Esophagus squamous epithelium (tissue), 4 donors: ENCODE data around the gene LAMTOR2.

Experiments
- POLR2A ChIP-seq, 4 donors: fragments of 450-650 bp; IDR thresholded peaks; one replicate each; pipeline ENCODE4 v1.6.1; 2017; ENCODE audit warnings: antibody characterized with exemption in 4 of 4, mild to moderate bottlenecking in 4 of 4, moderate library complexity in 3 of 4
- TF ChIP-seq, protein P1 (sequence below), 6 experiments: fragments of 450-650 bp in 4 of 6; fragments of 200-600 bp in 2 of 6; sonication (generic) in 2 of 6; IDR thresholded peaks; one replicate each; pipeline ENCODE4 v1.5.1; 2016 to 2019; ENCODE audit warnings: antibody characterized with exemption in 6 of 6, mild to moderate bottlenecking in 4 of 6, moderate library complexity in 4 of 6

DNA sequence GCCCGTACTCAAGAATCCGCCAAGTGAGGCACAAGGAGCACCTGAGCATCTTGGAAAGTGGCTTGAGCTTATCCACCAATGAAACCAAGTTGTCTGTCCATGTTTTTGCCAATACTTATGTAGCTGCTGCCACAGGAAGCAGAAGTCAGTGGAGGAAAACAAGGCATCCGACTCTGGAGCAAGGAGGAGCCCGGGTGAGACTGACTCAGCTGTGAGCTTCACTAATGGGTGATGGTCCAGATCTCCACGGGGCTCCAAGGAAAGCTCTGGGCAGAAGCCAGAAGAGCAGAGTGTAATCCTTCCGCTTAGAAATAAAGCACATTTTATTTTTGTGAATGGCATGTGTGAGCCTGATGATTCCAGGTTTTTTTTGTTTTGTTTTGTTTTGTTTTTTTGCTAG lies 21.6 kb upstream of the LAMTOR2 start:
- TF ChIP-seq, protein P1, sequence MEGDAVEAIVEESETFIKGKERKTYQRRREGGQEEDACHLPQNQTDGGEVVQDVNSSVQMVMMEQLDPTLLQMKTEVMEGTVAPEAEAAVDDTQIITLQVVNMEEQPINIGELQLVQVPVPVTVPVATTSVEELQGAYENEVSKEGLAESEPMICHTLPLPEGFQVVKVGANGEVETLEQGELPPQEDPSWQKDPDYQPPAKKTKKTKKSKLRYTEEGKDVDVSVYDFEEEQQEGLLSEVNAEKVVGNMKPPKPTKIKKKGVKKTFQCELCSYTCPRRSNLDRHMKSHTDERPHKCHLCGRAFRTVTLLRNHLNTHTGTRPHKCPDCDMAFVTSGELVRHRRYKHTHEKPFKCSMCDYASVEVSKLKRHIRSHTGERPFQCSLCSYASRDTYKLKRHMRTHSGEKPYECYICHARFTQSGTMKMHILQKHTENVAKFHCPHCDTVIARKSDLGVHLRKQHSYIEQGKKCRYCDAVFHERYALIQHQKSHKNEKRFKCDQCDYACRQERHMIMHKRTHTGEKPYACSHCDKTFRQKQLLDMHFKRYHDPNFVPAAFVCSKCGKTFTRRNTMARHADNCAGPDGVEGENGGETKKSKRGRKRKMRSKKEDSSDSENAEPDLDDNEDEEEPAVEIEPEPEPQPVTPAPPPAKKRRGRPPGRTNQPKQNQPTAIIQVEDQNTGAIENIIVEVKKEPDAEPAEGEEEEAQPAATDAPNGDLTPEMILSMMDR (IDR thresholded peaks at IDR 0.05): no peak
- TF ChIP-seq POLR2A (IDR thresholded peaks at IDR 0.05): no peak
